Large intestine (tissue), 3 donors: ENCODE data around the gene KIFC3. TPM values are rescaled to one million over a fixed set of nuclear protein-coding genes. Genes with fewer than 3 reads are reported as not detected.

Source experiments
- DNase-seq, 2 donors: peaks; one replicate each; pipeline versions ENCODE4 v3.0.0 to v3.0.0-alpha.2; 2013
- H3K27ac ChIP-seq: one replicate; pipeline ENCODE4 v1.5.1; 2013; ENCODE audit warnings: low read length
- H3K27me3 ChIP-seq: 2 replicates; pipeline ENCODE4 v1.6.1; 2013; ENCODE audit warnings: low read length; ENCODE audit not compliant: control insufficient read depth, insufficient read depth
- H3K36me3 ChIP-seq: 2 replicates; pipeline ENCODE4 v1.6.1; 2013; ENCODE audit warnings: low read length; ENCODE audit not compliant: control insufficient read depth, insufficient read depth
- H3K4me1 ChIP-seq: one replicate; pipeline ENCODE4 v1.6.1; 2013; ENCODE audit warnings: low read length; ENCODE audit not compliant: control insufficient read depth, insufficient read depth
- H3K4me3 ChIP-seq: one replicate; pipeline ENCODE4 v1.5.1; 2013; ENCODE audit warnings: low read length
- H3K9me3 ChIP-seq: one replicate; pipeline ENCODE4 v1.6.1; 2013; ENCODE audit warnings: mild to moderate bottlenecking, low read depth, low read length, moderate library complexity; ENCODE audit not compliant: control insufficient read depth
- WGBS: methylation state at CpG from one replicate; pipeline ENCODE4 v1.1.5; 2013; ENCODE audit warnings: low lambda C conversion rate; ENCODE audit not compliant: insufficient coverage; 5-methylcytosine and 5-hydroxymethylcytosine counted together
- polyA plus RNA-seq: library from polyadenylated mRNA; unstranded; fragments of 120-200 nt; gene quantifications from one replicate; pipeline ENCODE4 v1.2.1, GENCODE V29; 2013

The KIFC3 gene
- polyA plus RNA-seq, 1 donor: 82.3 TPM

- no peak for DNase-seq
- peak overlapping the region; percentile 70 for H3K27ac ChIP-seq
- WGBS: no CpG with 5 or more reads among the region's 5 CpGs
- peaks cover 55% of the 10 kb centered on the region for H3K4me1 ChIP-seq
- no peaks in the 10 kb centered on the region for H3K36me3 ChIP-seq
- H3K9me3 ChIP-seq: no peaks in the 10 kb centered on the region
- no peaks in the 10 kb centered on the region for H3K27me3 ChIP-seq
- H3K4me3 ChIP-seq: no peak overlapping the region
Observed at GRCh38 chr16:57804111-57804837, 2.0 kb upstream of the KIFC3 start.

GRCh38 chr16:57803134-57803990 lies 1.1 kb upstream of the KIFC3 start:
- Histone ChIP-seq H3K27ac (peak overlapping the region; percentile 70), H3K27me3 (no peaks in the 10 kb centered on the region), H3K4me3 (no peak overlapping the region), H3K36me3 (no peaks in the 10 kb centered on the region), H3K4me1 (peaks cover 59% of the 10 kb centered on the region), H3K9me3 (no peaks in the 10 kb centered on the region)
- WGBS: no CpG with 5 or more reads among the region's 16 CpGs
- DNase-seq: no peak

GRCh38 chr16:57801809-57802340 lies 416 bp downstream of the KIFC3 start:
- WGBS: no CpG with 5 or more reads among the region's 45 CpGs
- Histone ChIP-seq H3K27ac (peak overlapping the region; percentile 76), H3K4me1 (peaks cover 58% of the 10 kb centered on the region), H3K9me3 (no peaks in the 10 kb centered on the region), H3K4me3 (peak overlapping the region; percentile 66), H3K36me3 (peaks cover 3% of the 10 kb centered on the region), H3K27me3 (no peaks in the 10 kb centered on the region)
- peak in 1 of 2 donors; percentile 52 for DNase-seq

- DNase-seq: peak; percentile 54 to 72
- H3K36me3 ChIP-seq: peaks cover 6% of the 10 kb centered on the region
- peak overlapping the region; percentile 76 for H3K27ac ChIP-seq
- peak overlapping the region; percentile 66 for H3K4me3 ChIP-seq
- H3K9me3 ChIP-seq: no peaks in the 10 kb centered on the region
- peaks cover 64% of the 10 kb centered on the region for H3K4me1 ChIP-seq
- no CpG with 5 or more reads among the region's 5 CpGs for WGBS
- H3K27me3 ChIP-seq: no peaks in the 10 kb centered on the region
Observed at GRCh38 chr16:57801098-57801808, 1.0 kb downstream of the KIFC3 start.

GRCh38 chr16:57800200-57801097 lies 1.8 kb downstream of the KIFC3 start:
- WGBS: 45% methylated on average over 2 of the region's 12 CpGs
- Histone ChIP-seq H3K4me1 (peaks cover 69% of the 10 kb centered on the region), H3K27ac (peak overlapping the region; percentile 76), H3K4me3 (peak overlapping the region; percentile 66), H3K36me3 (peaks cover 10% of the 10 kb centered on the region), H3K9me3 (no peaks in the 10 kb centered on the region), H3K27me3 (no peaks in the 10 kb centered on the region)
- peak in 1 of 2 donors; percentile 55 for DNase-seq

- Histone ChIP-seq H3K27ac (peak overlapping the region; percentile 76), H3K9me3 (no peaks in the 10 kb centered on the region), H3K36me3 (peaks cover 13% of the 10 kb centered on the region), H3K4me1 (peaks cover 70% of the 10 kb centered on the region), H3K4me3 (peak overlapping the region; percentile 66), H3K27me3 (no peaks in the 10 kb centered on the region)
- WGBS: 17% methylated on average over 1 of the region's 5 CpGs
- peak in 1 of 2 donors; percentile 56 for DNase-seq
Observed at GRCh38 chr16:57799600-57800199, 2.6 kb downstream of the KIFC3 start.

GRCh38 chr16:57798953-57799599 lies 3.2 kb downstream of the KIFC3 start:
- H3K27ac ChIP-seq: peak overlapping the region; percentile 93

GRCh38 chr16:57798267-57798810 lies 4.0 kb downstream of the KIFC3 start:
- no CpG with 5 or more reads among the region's 16 CpGs for WGBS
- H3K27ac ChIP-seq: peak overlapping the region; percentile 93
- no peak for DNase-seq
- peaks cover 64% of the 10 kb centered on the region for H3K4me1 ChIP-seq
- peaks cover 19% of the 10 kb centered on the region for H3K36me3 ChIP-seq
- H3K27me3 ChIP-seq: no peaks in the 10 kb centered on the region
- peak overlapping the region; percentile 44 for H3K4me3 ChIP-seq
- no peaks in the 10 kb centered on the region for H3K9me3 ChIP-seq

More at GRCh38 chr16:57798953-57799599, 3.2 kb downstream of the KIFC3 start:
- Histone ChIP-seq H3K27me3 (no peaks in the 10 kb centered on the region), H3K4me3 (peak overlapping the region; percentile 44), H3K4me1 (peaks cover 70% of the 10 kb centered on the region), H3K9me3 (no peaks in the 10 kb centered on the region), H3K36me3 (peaks cover 15% of the 10 kb centered on the region)
- WGBS: no CpG with 5 or more reads among the region's 6 CpGs
- DNase-seq: no peak
